Spleen (tissue), 11 donors: ENCODE measurements around the gene FAM20C. TPM values are rescaled to one million over a fixed set of nuclear protein-coding genes. Genes with fewer than 3 reads are reported as not detected.
A peak's percentile ranks its signal among the peaks of the same experiment; 100 is the strongest.

Experiments used
- DNase-seq: peaks from one replicate; pipeline ENCODE4 v3.0.0-alpha.2; 2020
- H3K27ac ChIP-seq, 8 donors: fragments of 200-600 bp; sonication (generic) in 7 of 8; 1 replicate in 4 of 8; 2 replicates in 4 of 8; pipeline versions ENCODE4 v1.5.0 to v1.8.0; 2016 to 2021; ENCODE audit warnings: inconsistent platforms in 4 of 8, mild to moderate bottlenecking in 4 of 8, moderate library complexity in 1 of 8
- H3K27me3 ChIP-seq, 7 donors: fragments of 200-600 bp; sonication (generic) in 6 of 7; replicated peaks in 1 of 7; 1 replicate in 4 of 7; 2 replicates in 3 of 7; pipeline versions ENCODE4 v1.5.0 to v1.8.0; 2016 to 2021; ENCODE audit warnings: inconsistent platforms in 3 of 7, mild to moderate bottlenecking in 1 of 7
- H3K36me3 ChIP-seq, 6 donors: fragments of 200-600 bp; sonication (generic) in 5 of 6; 1 replicate in 4 of 6; 2 replicates in 2 of 6; pipeline versions ENCODE4 v1.5.0 to v1.8.0; 2016 to 2021; ENCODE audit warnings: inconsistent platforms in 2 of 6
- H3K4me1 ChIP-seq, 6 donors: fragments of 200-600 bp; sonication (generic) in 5 of 6; 1 replicate in 3 of 6; 2 replicates in 3 of 6; pipeline versions ENCODE4 v1.5.0 to v1.8.0; 2016 to 2021; ENCODE audit warnings: inconsistent platforms in 3 of 6
- H3K4me3 ChIP-seq, 8 donors: fragments of 200-600 bp; sonication (generic) in 7 of 8; 1 replicate in 4 of 8; 2 replicates in 4 of 8; pipeline versions ENCODE4 v1.5.0 to v1.8.0; 2016 to 2021; ENCODE audit warnings: inconsistent platforms in 4 of 8, mild to moderate bottlenecking in 4 of 8, moderate library complexity in 2 of 8
- H3K9me3 ChIP-seq, 8 donors: fragments of 200-600 bp; sonication (generic) in 7 of 8; 1 replicate in 4 of 8; 2 replicates in 4 of 8; pipeline versions ENCODE4 v1.5.0 to v1.8.0; 2016 to 2021; ENCODE audit warnings: inconsistent platforms in 4 of 8
- CTCF ChIP-seq, 11 experiments: fragments of 200-600 bp in 7 of 11; fragments of 450-650 bp in 4 of 11; sonication (generic) in 4 of 11; IDR thresholded peaks in 8 of 11; conservative IDR thresholded peaks in 3 of 11; 1 replicate in 7 of 11; 2 replicates in 4 of 11; pipeline versions ENCODE4 v1.4.0 to v1.8.0; 2016 to 2021; ENCODE audit warnings: antibody characterized with exemption in 11 of 11, inconsistent platforms in 4 of 11, mild to moderate bottlenecking in 1 of 11
- POLR2A ChIP-seq, 3 donors: fragments of 450-650 bp; IDR thresholded peaks; one replicate each; pipeline ENCODE4 v1.5.1; 2017; ENCODE audit warnings: antibody characterized with exemption in 3 of 3, mild to moderate bottlenecking in 1 of 3
- POLR2AphosphoS5 ChIP-seq, 3 donors: sonication (generic); formaldehyde crosslinking; IDR thresholded peaks; one replicate each; pipeline ENCODE4 v1.5.1; 2017; ENCODE audit warnings: antibody characterized with exemption in 3 of 3
- WGBS, 5 donors: extraction: QIAGEN DNeasy Blood & Tissue Kit in 3 of 5; methylation state at CpG; one replicate each; pipeline versions ENCODE4 v1.1.5 to v1.1.7; 2013 to 2018; 5-methylcytosine and 5-hydroxymethylcytosine counted together
- intact Hi-C: fragments of 100-400 bp; cut with DNase I; formaldehyde crosslinking; loops from one replicate; pipeline ENCODE4 v1.15.0; 2023; ENCODE audit warnings: low total_unique reads
- polyA plus RNA-seq, 3 donors: library from polyadenylated mRNA; stranded (reverse); fragments of 200-250 nt; gene quantifications; one replicate each; pipeline ENCODE4 v1.2.1, GENCODE V29; 2013
- total RNA-seq, 7 donors: library from RNA; depleted of rRNA in 3 of 7; stranded (reverse); fragments of >200 nt in 3 of 7; fragmentation: NEBNext Ultra II Directional in 4 of 7; extraction: Animal tissue kit (Norgen Biotek cat#: 25700) in 4 of 7; gene quantifications; one replicate each; pipeline versions ENCODE4 v1.1.0 to v1.2.1, GENCODE V29; 2016 to 2021
- donor health status: healthy with polysubstance abuse.
- donor health status: DM: no; HTN: no; CAD: no; lungs with moderate emphysema.
- donor health status: DM: no; HTN: no; CAD: no.
- donor health status: Bipolar disorder and iron deficiency.
- donor health status: healthy.
- donor health status: DM: no; HTN: no; CAD: no.
- donor health status: DM: yes; HTN: yes; CAD: no.

Gene FAM20C
- total and polyA plus RNA-seq, 10 donors, result 6.9 to 27.3 (median 14.6) TPM

- DNase-seq, result peak; percentile 51
- Histone ChIP-seq H3K27me3 (peaks cover 0 to 33% (median 6%) of the 10 kb centered on the region in 7 donors), H3K4me1 (no peaks in the 10 kb centered on the region), H3K4me3 (no peak overlapping the region), H3K9me3 (no peaks in the 10 kb centered on the region), H3K27ac (no peak overlapping the region), H3K36me3 (no peaks in the 10 kb centered on the region)
- intact Hi-C loops, result no loop called here
- TF ChIP-seq CTCF (IDR thresholded peaks at IDR 0.05 in 8 of 11, conservative IDR thresholded peaks at IDR 0.05 in 3 of 11), result no peak
- TF ChIP-seq POLR2AphosphoS5 (IDR thresholded peaks at IDR 0.05), result no peak
- no peak for TF ChIP-seq POLR2A (IDR thresholded peaks at IDR 0.05)
- 90 to 94% (median 90%) methylated on average over 16 of the region's 16 CpGs for WGBS, 5 donors
These were observed 107.3 kb downstream of the FAM20C start for GRCh38 chr7:299628-300027.

GRCh38 chr7:300048-300447 is 107.7 kb downstream of the FAM20C start:
- Histone ChIP-seq H3K36me3 (no peaks in the 10 kb centered on the region), H3K9me3 (no peaks in the 10 kb centered on the region), H3K4me1 (no peaks in the 10 kb centered on the region), H3K27me3 (peaks cover 0 to 30% (median 5%) of the 10 kb centered on the region in 7 donors), H3K4me3 (no peak overlapping the region), H3K27ac (no peak overlapping the region)
- DNase-seq, result peak; percentile 51
- intact Hi-C loops, result no loop called here
- TF ChIP-seq POLR2AphosphoS5 (IDR thresholded peaks at IDR 0.05) (no peak), POLR2A (IDR thresholded peaks at IDR 0.05) (no peak)
- whole genome bisulfite sequencing, 5 donors, result 83 to 90% (median 86%) methylated on average over 10 of the region's 10 CpGs

- Histone ChIP-seq H3K36me3 (no peaks in the 10 kb centered on the region), H3K9me3 (no peaks in the 10 kb centered on the region), H3K4me3 (no peak overlapping the region), H3K4me1 (no peaks in the 10 kb centered on the region), H3K27ac (no peak overlapping the region), H3K27me3 (peaks cover 0 to 30% (median 0%) of the 10 kb centered on the region in 7 donors)
- WGBS, 5 donors, result 86 to 96% (median 94%) methylated on average over 10 to 13 of the region's 13 CpGs
- DNase-seq, result peak; percentile 55
- intact Hi-C loops, result no loop called here
- TF ChIP-seq POLR2AphosphoS5 (IDR thresholded peaks at IDR 0.05), result no peak
- TF ChIP-seq POLR2A (IDR thresholded peaks at IDR 0.05), result no peak
- TF ChIP-seq CTCF (IDR thresholded peaks at IDR 0.05 in 8 of 11, conservative IDR thresholded peaks at IDR 0.05 in 3 of 11), result no peak
These were observed 108.3 kb downstream of the FAM20C start for GRCh38 chr7:300546-301290.

- intact Hi-C loops, result no loop called here
- Histone ChIP-seq H3K27ac (no peak overlapping the region), H3K9me3 (no peaks in the 10 kb centered on the region), H3K36me3 (no peaks in the 10 kb centered on the region), H3K4me1 (no peaks in the 10 kb centered on the region), H3K27me3 (peaks cover 0 to 29% (median 0%) of the 10 kb centered on the region in 7 donors), H3K4me3 (no peak overlapping the region)
- peak; percentile 61 for DNase-seq
- TF ChIP-seq POLR2A (IDR thresholded peaks at IDR 0.05) (no peak), POLR2AphosphoS5 (IDR thresholded peaks at IDR 0.05) (no peak)
- 81 to 92% (median 84%) methylated on average over 32 to 34 of the region's 34 CpGs for WGBS, 5 donors
These were observed 109.1 kb downstream of the FAM20C start for GRCh38 chr7:301291-302053.
